ENCODE measurements around the gene TCEAL3.

DNA sequence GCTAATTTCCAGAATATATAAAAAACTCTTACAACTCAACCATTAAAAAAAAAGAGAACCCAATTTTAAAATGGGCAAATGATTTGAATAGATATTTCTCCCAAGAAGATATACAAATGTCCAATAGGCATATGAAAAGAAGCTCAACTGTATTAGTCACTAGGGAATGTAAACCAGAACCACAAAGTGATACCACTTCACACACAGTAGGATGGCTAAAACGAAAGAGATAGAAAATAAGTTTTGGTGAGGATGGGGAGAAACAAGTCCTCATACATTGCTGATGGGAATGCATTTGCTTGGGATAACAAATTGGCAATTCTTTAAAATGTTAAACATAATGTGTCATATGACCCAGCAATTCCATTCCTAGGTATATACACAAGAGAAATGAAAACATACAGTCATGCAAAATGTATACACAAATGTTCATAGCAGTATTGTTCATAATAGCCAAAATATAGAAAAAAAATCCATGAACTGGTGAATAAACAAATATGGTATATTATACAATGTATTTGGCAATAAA lies 5.7 kb downstream of the TCEAL3 start:
- no peak for TF ChIP-seq CTCF (IDR thresholded peaks at IDR 0.05)
- no peak for TF ChIP-seq POLR2A (IDR thresholded peaks at IDR 0.05)

All from Peyer's patch (tissue), 4 donors.